ENCODE results near the gene TRMO. TPM values are rescaled to one million over a fixed set of nuclear protein-coding genes. Genes with fewer than 3 reads are reported as not detected.

Gene TRMO
- total RNA-seq, 2 experiments from 2014 or later, result 13.1 to 14.1 TPM

GRCh38 chr9:97943308-97943855, 21.1 kb upstream of the TRMO start:
- POLR2A ChIA-PET, result no interaction called here
- CTCF ChIA-PET, result interaction anchor here (0.6 to 1.9 kb wide), 3 partner anchors 13 to 20 kb away, joined by 3 to 5 read pairs (median 4); no protein-coding TSS in a partner anchor

- CTCF ChIA-PET, result no interaction called here
- POLR2A ChIA-PET, result no interaction called here
These were observed 19.0 kb upstream of the TRMO start for GRCh38 chr9:97941323-97941722.

DNA sequence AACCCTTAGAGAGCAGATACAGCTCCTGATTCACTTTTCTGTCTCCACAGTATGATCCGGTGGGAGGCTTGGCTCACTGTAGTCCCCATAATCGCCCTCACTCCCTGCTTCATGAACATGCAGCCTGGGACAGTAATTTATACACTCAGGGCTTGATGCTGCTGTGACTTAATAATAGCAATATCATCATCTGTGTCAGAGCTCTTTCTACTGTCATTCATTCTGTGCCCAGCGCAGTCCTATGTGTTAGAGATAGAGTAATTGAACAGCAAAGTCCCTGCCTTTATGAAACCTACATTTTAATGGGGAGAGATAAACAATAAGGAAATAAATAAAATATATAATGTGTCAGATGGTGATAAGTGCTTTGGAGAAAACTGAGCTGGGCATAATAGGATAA, 18.4 kb upstream of the TRMO start:
- ChIA-PET POLR2A (no interaction called here), CTCF (no interaction called here)

GRCh38 chr9:97940233-97940632, 17.9 kb upstream of the TRMO start:
- ChIA-PET POLR2A (no interaction called here), CTCF (no interaction called here)

DNA sequence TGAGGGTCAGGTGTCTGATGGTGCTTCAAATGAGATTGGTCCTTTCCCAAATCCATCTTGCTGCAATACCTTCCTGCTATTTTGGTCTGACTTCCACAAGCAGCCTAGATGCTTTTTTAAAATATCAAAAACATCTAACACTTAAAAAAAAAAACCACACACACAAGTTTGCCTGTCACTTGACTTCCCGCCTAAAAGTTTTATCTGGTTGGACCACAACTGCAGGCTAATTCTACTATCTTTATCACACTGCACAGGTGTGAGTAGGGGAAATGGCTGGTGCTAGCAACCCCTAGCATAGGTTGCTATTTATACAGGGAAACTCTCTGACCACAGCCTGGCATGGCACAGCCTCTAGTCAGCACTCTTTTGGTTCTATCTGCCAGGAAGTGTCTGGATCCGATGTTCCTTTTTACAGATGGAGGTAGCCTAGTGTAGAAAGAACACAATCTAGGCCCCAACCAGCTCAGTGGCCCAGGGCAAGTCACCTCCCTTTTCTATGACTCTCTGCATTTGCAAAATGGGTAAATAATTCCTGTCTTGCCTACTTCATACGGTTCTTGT, 15.9 kb upstream of the TRMO start, which contains the start of gene HEMGN:
HEMGN (minus strand) TSS at position 92 of the 564 bp plus-strand sequence; CDS start at position 56, 36 bp downstream.
- POLR2A ChIA-PET, result interaction anchor here (0.7 kb wide), 1 partner anchor 22 kb away, joined by 4 read pairs; no protein-coding TSS in a partner anchor
- CTCF ChIA-PET, result interaction anchor here (0.6 kb wide), 1 partner anchor 82 kb away, joined by 4 read pairs; no protein-coding TSS in a partner anchor

DNA sequence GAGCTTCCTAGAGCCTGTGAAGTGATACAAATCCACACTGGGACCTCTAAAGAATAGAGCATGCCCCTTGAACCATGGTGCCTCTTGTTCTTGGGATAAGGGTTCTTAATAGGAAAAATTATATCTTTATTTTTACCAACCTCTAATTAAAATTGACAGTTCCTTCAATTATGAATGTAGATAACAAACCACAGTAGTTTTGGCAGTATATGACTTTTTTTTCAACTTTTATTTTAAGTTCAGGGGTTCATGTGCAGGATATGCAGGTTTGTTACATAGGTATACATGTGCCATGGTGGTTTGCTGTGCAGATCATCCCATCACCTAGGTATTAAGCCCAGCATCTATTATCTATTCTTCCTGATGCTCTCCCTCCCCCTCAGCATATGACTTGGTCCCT, 14.7 kb upstream of the TRMO start:
- ChIA-PET POLR2A (no interaction called here), CTCF (no interaction called here)

DNA sequence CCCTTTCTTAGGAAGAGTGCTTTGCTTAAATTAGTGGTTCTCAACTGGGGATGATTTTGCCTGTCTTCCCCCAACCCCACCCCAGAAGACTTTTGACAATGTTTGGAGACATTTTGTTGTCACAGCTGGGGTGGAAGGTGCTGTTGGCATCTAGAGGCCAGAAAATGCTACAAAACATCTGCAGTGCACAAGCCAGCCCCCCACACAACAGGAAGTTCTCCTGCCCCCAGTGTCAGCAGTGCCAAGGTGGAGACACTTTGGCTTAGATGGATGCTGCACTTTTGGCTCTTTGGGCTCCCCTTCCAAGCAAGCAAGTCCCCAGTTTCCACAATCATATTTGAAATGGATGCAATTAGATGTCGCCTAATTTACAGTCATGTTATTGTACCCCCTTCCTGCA, 13.0 kb upstream of the TRMO start:
- CTCF ChIA-PET, result interaction anchor here (0.9 to 1.3 kb wide), 3 partner anchors 13 to 47 kb away, joined by 3 to 7 read pairs (median 3); partner anchors contain the start of gene TRMO
- POLR2A ChIA-PET, result no interaction called here

DNA sequence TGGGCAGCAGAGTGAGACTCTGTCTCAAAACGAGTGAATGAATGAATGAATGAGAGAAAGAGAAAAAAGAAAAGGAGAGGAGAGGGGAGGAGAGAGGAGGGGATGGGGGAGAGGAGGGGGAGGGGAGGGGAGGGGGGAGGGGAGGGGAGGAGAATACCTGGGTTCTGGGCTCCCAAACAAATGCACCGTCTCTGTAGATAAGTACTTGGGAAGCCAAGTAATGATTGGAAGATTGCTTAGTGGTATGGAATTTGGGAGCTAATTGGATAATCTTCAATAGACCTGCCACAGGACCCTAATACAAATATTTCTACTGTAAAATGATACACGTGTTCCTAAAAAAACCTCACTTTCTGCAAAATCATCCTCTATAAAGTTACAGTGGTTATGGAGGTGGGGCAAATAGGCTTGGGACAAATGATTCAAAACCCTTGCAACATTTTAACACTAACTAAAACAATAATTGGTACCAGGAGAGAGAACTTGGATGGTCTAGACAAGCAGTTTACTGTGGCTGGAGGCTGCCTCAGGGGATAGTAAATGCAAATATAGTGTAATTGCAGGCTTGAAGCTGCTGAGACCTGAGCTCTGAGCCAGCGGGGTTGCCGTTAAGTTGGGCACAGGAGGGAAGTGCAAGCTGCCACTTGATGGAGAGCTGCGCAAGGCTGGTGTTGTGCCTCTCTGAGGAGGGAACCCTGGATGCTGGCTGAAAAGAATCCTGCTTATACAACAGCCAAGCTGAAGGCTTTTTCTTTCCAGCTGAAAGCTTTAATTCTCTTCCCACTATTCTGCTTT, 12.2 kb upstream of the TRMO start:
- POLR2A ChIA-PET, result no interaction called here
- CTCF ChIA-PET, result no interaction called here

GRCh38 chr9:97933297-97933998, 11.1 kb upstream of the TRMO start:
- ChIA-PET POLR2A (no interaction called here), CTCF (no interaction called here)

DNA sequence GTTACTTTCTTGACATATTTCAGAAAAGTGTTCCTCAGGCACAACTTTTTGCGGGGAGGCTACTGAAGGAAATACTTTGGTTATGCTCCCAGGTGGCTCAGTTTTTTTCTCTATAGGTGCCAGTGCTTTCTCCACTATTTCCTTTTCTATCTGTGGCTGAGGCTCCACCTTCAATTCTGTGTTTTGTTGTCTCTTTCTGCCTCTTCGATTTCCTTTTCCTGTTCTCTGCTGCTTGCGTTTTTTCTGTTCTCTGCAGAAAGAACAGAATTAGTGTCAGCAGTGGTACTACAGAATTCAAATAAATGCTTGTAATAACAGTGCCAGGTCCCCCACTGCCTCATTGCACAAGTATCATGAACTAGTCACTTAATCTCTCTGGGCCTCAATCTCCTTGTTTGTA, 8.7 kb upstream of the TRMO start:
- CTCF ChIA-PET, result interaction anchor here (0.6 to 1.9 kb wide), 2 partner anchors 12 to 25 kb away, joined by 3 to 5 read pairs; no protein-coding TSS in a partner anchor
- POLR2A ChIA-PET, result no interaction called here

DNA sequence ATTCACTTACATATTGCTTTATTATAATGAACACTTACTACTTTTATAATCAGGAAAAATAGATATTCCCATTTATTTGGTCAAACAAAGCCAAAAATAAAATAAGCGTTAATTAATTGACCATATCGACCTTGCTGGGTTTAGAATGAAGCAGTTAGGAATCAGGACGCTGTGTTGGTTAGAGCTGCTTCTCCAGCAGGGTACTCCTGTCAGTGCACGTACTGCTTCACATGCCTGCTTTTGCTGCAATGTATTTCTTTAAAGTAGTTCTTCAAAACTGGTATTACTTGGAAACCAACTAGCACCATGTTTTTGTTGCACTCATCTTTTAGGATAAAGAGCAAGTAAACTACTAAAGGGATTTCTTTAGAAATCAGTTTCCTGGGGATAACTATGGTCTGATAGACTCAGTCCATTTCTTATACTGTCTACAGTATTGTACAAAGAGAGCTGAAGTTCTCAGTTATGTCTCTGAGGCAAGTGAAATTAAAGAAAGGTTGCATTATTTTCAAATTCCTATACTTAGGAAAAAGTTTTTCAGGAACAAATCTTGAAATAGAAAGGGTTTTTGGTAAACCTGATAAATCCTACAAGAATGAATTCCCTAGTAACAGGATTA, 6.8 kb upstream of the TRMO start:
- CTCF ChIA-PET, result interaction anchor here (1.5 kb wide), 1 partner anchor 53 kb away, joined by 3 read pairs; no protein-coding TSS in a partner anchor
- POLR2A ChIA-PET, result no interaction called here

DNA sequence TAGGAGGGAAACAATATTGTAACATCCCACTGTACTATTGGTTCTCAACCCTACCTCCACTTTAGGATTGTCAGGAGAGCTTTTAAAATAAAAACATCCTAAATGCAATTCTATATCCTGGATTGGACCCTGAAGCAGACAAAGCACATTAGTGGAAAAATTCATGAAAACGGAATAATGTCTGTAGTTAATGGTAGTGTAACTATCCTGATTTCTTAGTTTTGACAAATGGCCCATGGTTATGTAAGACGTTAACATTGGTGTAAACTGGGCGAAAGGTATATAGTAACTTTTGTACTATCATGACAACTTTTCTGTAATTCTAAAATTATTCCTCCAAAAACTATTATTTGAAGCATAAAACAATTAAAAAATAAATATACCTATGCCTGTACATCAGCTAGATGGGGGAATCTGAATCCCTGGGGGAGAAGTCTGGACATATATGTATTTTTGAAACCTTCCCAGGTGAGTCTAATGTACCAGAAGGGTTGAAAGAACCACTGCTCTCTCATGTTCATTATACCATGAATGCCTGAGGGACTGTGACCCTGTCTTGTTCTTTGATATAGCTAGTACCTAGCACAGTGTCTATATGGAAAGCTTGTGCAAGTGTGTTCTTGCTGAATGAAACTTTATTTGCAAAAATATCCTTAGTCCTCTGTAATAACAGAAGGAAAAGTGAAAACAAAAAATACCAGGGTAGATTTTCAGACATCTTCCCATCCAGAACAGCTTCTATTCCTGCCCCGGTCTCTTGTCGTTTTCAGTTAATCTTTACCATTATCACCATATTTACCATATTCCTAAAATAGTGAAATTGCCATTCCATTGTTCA, 3.4 kb upstream of the TRMO start:
- ChIA-PET POLR2A (no interaction called here), CTCF (interaction anchor here (0.7 to 1.6 kb wide), 4 partner anchors 28 to 109 kb away, joined by 3 to 7 read pairs (median 4); no protein-coding TSS in a partner anchor)

DNA sequence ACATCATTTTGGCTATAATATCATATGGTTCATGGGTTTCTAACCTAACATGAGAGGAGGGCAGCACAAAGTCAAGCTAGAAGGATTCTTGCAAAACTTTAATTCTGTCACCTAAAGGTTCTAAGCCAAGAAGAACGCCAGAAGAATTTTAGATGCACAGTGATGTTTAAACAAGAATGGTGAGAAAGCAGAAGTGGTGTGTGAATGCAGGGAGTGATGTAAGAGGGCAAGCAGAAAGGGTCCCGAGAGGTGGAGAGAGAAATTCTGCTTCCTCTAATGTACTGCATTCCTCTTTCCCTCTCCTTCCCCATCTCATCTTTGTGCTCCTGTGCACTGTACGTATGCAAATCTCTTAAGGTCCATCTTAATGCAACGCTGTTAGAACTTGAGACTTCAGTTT, 2.1 kb upstream of the TRMO start:
- ChIA-PET POLR2A (interaction anchor here (4.1 kb wide), 1 partner anchor 60 kb away, joined by 65 read pairs; the partner anchor contains the start of gene ANP32B), CTCF (interaction anchor here (0.6 to 5.6 kb wide), 21 partner anchors 18 to 1194 kb away, joined by 3 to 55 read pairs (median 5); partner anchors contain the start of genes ANP32B, NANS and TBC1D2)

DNA sequence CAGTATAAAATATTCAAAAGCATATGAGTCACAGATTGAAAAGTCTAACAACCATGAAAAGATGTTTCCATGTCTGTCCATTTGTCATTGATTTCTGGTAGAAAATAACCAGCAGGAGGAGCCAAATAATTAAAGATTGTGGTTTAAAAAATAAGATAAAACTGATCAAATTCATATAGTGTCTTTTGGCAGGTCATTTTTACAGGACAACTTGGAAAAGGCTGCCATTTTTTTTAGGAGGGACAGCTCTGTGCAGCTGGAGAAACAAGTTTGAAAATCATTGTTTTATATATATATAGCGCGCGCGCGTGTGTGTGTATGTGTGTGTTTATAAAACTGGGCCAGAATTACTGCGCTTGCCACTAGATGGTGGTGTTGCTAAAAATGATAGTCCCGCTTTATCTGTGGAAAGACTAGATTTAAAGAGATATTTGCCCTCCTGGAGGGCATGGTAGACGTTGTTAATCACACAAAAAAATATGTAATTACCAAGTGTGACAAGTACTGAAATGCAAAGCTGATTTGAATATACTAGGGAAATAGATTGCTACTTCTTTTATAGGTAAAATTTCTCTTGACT, 1.3 kb upstream of the TRMO start:
- ChIA-PET POLR2A (interaction anchor here (0.6 to 4.1 kb wide), 3 partner anchors 15 to 133 kb away, joined by 6 to 65 read pairs (median 10); partner anchors contain the start of genes ANP32B and NANS), CTCF (interaction anchor here (0.6 to 5.6 kb wide), 25 partner anchors 14 to 1195 kb away, joined by 3 to 55 read pairs (median 4); partner anchors contain the start of genes ANP32B, TBC1D2 and TRIM14)

GRCh38 chr9:97919217-97919813, 3.0 kb downstream of the TRMO start:
- CTCF ChIA-PET, result interaction anchor here (0.8 to 5.6 kb wide), 2 partner anchors 13 to 64 kb away, joined by 3 to 55 read pairs; partner anchors contain the start of gene ANP32B
- POLR2A ChIA-PET, result interaction anchor here (0.6 kb wide), 1 partner anchor 139 kb away, joined by 3 read pairs; no protein-coding TSS in a partner anchor

GRCh38 chr9:97918611-97919010, 3.7 kb downstream of the TRMO start:
- ChIA-PET CTCF (no interaction called here), POLR2A (no interaction called here)

- ChIA-PET CTCF (no interaction called here), POLR2A (no interaction called here)
These were observed 10.3 kb downstream of the TRMO start for GRCh38 chr9:97911970-97912369.

All from activated CD8-positive, alpha-beta memory T cell treated with anti-CD3 and anti-CD28 coated beads for 36 hours (primary cell).